HG02610 (cell line): ENCODE results near the gene ST3GAL4.
"Not testable (repeated sequence)": the region's sequence is repeated elsewhere in the genome, so short reads cannot be mapped to it uniquely, and the experiment has no call there.

Experiments used
- ATAC-seq: cut with Tn5 transposase; IDR thresholded peaks from one replicate; pipeline ENCODE4 v1.9.1; 2021; ENCODE audit warnings: mild to moderate bottlenecking, moderate library complexity; ENCODE audit not compliant: unreplicated experiment

Gene ST3GAL4

DNA sequence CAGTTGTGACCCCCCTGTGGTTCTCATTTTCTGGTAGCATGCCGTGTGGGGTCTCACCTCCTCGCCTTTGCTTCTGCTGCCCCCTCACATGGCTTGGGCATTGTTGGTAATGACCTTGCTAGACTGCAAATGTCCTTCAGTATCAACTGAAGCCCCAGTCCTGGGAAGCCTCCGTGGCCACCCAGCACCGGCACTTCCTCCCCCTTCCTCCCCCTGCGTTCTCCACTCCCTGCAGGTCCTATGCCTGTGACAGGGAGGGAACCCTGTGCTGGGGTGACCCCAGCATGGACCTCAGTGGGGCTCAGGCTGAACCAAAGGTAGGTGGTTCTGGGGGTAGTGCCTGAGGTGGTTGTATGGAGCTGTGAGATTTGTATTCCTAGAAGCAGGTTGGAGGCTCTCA is 5.9 kb downstream of the ST3GAL4 start:
- no peak for ATAC-seq

DNA sequence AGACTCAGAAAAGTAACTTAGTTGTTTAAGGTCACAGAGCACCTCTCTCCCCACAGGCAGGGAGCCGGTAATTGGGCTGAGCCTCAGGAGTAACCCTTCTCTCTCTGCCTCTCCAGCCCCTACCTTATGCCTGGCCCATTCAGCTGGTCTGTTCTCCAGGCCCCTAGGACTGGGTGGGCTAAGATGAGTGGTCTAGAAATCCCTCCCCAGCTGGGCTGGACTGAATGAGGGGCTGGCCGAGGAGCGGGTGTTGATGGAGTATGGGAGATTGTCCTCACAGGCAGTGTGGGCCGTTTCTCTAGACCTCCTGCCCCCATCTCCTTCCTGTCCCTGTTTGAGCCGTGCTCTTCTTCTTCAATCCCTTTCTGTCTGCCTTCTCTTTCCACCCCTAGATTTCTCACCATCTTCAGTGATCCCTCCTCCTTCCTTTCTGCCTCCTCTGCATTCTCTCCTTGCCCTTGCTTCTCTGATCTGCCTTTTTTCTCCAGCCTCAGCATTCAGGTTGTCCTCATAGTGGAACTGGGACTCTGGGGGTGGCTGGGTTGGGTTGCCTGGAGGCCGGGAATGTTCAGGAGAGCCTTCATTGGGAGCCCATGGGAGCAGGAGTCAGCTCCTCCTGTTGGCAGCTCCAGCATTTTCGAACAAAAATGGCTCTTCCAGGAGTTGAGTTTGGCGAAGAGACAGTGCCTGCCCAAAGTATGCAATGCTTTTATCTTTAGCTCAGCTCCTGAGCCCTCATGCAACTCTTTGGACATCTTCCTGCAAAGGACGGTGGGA is 7.6 kb downstream of the ST3GAL4 start:
- no peak for ATAC-seq

DNA sequence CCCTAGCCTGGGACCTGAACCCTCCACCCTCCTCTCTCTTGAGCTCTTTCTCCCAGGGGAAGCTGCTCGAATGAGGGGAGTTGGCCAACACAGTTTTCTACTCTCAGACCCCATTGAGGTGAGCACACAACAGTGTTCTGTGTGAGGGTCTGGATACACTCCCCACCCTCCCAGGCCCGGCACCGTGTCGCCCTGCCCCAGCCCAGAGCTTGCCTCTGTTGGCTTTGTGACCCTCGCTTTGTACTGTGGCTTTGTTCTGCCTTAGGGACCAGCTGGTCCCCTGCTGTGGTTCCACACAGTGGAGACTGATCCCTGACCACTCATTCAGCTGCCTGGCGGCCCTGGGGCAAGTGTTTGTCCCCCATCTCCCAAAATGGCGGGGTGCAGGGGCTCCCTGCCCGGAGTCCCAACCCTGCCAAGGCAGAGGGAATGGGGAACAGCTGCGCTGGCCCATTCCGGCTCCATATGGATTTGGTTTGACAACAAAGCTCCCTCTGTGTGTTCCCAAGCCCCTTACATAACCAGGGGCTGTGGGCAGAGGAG is 8.3 kb downstream of the ST3GAL4 start:
- no peak for ATAC-seq

DNA sequence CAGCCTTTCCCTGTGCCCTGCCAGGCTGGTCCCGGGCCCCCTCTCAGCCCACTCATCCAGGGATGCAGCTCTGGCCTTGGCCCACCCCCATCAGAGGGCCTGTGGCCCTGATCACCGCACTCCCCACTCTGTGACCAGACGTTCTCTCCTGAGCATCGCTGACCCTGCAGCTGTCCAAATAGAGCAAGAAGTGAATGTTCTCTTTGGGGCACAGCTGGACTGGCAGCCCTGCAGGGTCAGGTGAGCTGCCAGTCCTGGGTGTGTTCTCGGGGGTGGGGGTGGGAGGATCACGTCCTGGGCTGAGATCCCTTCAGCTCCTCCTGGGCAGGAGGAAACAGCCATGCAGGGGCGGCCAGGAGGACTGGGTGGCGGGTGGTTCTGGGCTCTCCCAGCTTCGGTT is 9.2 kb downstream of the ST3GAL4 start:
- ATAC-seq = not testable (repeated sequence)

DNA sequence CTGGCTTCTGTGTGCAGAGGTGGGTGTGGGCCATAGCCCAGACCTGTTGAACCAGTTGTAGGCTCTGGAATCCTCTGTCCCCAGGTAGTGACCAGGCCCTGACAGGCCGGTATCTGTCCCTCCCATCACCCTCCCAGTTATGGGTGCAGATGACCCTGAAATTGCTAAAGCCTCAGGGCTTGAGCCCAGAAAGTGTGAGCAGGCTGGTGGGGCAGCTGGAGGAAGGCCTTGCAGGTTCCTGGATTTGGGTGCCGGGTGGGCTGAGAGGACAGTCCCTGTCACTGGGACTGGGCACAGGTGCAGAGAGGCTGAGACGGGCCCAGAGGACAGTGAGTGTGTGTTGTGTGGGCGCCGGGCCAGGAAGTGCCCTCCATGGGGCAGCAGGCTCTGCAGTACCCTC is 10.0 kb downstream of the ST3GAL4 start:
- not testable (repeated sequence) for ATAC-seq

DNA sequence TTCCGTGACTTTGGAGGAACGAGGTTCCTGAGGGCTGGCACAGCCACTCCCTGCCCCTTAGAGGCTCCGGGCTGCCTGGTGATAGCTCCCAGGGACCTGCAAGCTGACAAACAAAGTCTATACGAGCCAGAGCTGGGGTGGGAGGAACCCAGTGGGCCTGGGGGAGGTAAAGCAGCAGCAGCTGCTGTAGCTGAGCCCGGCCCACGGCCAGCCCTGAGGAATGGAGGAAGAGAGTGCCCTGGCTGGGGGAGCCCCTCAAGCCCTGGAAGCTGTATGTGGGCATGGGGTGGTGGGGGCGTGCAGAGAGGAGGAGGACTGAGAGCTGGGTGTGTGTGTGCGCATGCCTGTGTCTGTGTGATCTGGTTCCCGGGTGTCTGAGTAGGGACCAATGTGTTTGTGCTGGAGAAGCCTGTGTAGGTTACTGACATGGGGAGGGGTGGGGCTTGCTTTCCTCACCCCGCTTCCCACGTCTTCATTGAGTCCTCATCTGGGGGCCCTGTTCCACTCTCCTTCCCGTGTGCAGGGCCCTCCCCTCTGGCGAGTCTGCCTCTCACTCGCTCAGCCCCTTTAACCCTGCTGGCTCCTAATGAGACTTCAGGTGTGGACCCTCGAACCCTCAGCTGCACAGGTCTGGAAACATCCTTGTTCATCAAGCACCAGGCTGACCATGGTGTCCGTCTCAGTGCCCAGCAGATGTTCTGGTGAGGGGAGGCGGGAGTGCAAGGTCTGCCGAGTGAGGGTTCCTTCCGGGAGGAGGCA is 10.8 kb downstream of the ST3GAL4 start:
- ATAC-seq = no peak

DNA sequence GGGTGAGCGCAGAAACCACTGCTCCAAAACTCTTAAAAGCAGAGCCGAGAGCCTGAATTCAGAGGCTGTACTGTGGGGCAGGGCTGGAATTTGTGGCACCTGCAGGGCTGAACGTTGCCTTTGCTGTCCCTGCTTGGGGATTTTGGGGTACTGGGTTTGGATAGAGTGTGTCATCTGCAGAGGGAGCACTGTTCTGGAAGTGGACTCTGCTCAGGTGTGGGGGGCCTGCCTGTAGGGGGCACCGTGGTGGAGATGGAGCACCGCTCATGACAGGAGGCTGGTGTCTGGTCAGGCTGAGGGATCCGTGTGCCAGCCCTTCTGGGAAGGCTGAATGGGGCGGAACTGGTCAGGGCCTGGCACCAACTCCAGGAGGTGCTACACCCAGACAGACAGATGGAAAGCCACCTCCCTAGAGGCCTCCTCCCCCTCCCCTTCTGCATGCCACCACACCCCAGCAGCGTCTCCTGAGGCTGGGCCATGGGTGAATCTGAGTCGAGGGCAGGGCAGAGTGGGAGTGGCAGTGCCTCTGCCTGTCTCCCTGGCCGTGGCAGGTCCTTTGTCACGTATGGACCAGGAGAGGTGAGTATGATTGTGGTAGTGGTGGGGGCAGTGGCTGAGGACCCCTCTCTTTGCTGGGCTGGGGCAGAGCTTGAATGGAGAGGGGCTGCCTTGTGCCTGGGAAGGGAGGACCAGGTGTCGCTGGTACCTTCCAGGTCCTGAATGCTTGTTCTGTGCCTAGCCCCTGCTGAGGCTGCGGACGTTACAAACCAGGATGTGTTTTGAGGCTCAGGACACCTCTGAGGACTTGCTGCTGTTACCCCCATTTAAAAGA is 11.6 kb downstream of the ST3GAL4 start:
- ATAC-seq = not testable (repeated sequence)

DNA sequence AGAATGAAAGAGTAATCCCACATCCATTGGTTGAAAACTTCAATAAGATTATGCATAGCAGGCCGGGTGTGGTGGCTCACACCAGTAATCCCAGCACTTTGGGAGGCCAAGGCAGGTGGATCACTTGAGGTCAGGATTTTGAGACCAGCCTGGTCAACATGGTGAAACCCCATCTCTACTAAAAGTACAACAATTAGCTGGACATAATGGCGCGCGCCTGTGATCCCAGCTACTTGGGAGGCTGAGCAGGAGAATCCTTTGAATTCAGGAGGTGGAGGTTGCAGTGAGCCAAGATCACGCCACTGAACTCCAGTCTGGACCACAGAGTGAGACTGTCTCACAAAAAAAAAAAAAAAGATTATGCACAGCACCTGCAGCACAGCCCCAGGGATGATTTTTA is 12.3 kb downstream of the ST3GAL4 start:
- not testable (repeated sequence) for ATAC-seq

DNA sequence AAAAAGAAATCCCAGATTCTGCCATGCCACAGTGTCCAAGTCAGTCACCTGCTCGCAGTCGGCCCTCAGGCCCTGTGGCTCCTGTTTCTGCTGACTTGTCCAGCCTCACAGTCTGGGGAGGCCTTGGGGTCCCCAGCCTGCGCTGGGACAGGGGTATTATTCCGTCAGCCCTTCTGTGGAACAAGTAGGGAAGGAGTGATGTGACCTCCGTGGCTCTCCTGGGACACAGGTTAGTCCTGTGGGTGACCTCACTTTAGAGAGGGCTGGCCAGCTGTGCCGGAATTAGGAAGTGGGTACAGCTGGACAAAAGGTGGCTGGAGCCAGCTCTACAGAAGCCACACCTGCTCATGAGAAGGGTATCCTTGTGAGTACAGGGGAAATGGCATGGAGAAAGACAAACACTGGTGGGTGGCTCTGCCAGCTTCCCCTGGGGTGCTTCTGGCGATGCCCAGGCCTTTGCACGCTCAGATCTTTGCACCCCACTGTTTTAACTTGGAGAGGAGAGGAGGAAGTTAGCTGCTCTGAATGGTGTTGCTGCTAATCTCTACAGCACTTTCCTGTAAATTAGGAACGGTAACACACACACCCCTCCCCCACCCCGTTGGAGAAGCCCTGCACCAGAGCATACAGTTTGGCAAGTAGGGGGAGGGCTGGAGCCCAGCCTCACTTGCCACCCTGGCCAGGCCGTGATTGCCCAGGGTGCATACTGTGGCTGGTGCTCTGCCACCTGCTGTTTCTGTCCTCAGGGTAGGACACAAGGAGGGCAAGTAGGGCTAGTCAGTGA is 13.0 kb downstream of the ST3GAL4 start:
- ATAC-seq = not testable (repeated sequence)

DNA sequence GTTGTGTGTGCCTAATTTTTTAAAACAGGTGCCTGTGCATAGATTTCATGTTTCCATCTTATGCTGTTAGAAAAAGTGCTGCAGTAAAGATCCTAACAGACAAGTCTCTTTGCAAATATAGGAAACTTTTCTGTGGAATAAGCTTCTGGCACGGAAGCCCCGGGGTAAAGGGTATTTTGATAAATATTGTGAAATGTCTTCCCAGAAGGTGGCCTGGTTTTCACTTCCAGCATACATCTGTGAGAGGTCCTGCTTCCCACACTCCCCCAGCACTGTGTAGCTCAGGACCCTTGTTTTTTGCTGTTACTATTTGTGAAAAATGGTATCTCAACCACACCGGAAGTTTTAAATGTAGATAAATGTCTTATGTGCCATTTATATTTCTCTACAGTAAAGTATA is 14.5 kb downstream of the ST3GAL4 start:
- ATAC-seq = no peak

DNA sequence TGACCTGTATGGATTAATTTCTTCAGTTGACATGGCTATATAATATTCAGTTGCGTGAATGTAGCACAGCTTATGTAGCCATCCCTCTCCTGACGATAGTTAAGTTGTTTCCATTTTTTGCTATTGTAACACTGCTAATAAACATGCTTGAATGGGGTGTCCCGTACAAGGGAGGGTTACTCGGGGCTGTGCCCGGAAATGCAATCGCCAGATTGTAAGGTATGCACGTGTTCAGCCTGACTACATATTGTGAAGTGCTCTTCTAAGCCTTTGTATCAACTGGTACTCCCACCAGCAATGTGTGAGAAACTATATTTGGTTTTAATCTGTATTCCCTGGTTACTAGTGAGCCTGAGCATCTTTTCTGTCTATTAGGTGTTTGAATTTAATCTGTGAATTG is 16.1 kb downstream of the ST3GAL4 start:
- no peak for ATAC-seq

DNA sequence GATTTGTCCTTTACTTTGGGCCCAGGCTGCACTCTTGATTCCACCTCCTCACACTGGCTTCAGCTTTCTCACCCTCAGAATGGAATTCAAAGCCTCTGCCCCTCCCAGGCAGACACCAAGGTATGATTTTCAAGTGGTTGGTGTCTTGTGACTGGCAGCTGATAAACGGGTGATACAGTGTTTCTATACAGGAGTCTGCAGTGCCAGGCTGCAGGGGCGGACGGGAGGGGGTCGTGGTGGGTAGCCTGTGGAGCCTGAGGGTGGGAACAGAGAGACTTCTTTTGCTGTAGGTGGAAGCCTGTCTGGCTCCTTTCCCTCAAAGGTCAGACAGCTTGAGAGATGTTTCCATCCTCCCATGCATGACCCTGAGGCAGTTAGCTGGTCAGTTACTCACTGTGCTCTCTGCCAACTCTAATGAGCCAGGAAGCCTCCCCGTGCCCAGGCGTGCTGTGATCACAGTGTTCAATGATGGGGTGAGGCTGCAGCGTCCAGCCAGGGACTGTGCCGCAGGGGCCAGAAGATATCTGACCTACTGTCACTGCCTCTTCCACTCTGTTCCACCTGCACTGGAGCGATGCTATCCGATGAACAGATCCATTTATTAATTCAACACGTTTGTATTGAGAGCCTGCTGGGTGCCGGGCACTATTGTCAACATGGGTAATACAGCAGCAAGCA is 18.0 kb downstream of the ST3GAL4 start:
- not testable (repeated sequence) for ATAC-seq

DNA sequence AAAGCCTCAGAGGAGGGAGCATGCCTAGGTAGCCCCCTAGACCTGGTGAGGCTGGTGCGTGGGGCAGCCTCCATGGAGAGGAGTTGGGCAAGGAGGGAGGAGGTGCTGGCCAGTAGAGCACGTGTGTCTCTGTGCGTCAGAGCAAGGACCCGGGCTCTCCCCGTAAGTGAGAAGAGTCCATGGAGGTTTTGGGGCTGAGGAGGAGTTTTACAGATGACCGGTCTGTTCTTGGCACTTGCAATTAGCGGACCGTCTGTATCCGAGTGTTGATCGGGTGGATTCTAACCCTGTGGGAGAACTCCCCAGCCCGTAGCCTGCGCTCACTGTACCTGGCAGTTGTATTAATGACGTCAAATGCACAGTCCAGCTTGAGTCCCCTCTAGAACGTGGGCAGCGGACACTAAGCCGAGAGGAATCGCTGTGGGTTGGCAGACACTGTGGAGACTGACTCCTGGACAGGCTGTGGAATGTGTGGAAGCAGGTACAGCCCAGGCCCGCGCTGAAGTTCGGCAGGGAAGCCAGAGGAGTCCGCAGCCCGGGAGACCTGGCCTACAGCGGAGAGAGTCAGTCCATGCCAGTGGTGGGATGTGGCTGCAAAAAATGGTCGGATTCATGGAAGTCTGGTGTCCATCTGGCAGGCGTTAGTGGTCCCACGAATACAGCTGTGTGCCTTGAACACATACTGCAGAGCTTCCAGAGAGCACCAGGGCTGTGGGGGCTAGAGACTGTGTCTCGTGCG is 19.2 kb downstream of the ST3GAL4 start:
- not testable (repeated sequence) for ATAC-seq

DNA sequence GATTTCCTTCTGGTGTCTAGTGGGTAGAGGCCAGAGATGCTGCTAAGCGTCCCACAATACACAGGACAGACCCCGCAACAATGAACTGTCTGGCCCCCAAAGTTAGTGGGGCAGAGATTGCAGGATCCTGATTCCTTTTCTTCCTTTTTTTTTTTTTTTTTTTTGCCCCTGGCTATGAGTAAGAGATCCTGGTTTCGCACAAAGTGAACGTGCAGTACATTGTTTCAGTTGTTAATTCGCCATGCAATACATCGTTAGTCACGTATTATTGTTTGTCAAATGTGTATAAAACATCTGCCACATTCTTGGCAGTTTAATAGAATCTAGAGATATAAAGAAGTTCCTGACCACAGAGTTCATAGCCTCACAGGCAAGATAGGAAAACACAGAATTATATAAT is 20.2 kb downstream of the ST3GAL4 start:
- no peak for ATAC-seq

DNA sequence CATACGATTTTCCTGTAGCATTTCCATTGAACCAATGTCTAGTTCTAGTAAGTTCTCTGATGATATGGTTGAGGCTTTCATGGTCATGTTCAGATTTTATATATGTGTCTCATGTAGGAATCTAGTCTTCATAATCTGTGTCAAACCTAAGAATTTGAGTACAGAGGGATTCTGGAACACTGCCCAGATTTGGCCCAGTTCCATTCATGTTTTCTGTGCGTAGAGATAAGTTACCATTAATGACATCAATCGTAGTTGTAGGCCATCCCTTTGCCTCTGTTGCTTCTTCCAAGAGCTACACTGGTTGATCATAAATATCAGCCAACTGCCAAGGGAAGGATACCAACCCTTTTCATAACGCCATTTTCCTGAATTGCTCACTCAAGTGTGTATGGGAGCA is 23.3 kb downstream of the ST3GAL4 start:
- ATAC-seq = no peak

DNA sequence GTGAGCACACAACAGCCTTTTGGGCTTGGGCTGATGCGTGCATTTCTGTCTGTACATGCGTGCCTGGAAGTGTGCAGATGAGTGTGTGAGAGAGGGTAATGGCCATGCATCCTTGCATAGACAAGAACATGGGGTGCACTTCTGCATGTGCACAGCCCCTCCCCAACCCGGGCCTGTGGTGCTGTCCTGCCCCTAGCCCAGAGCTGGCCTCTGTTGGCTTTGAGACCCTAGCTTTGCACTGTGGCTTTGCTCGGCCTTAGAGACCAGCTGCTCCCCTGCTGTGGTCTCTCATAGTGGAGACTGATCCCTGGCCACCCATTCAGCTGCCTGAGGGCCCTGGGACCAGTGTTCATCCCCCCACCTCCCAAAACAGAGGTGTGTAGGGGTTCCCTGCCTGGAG is 25.4 kb downstream of the ST3GAL4 start:
- ATAC-seq = no peak

DNA sequence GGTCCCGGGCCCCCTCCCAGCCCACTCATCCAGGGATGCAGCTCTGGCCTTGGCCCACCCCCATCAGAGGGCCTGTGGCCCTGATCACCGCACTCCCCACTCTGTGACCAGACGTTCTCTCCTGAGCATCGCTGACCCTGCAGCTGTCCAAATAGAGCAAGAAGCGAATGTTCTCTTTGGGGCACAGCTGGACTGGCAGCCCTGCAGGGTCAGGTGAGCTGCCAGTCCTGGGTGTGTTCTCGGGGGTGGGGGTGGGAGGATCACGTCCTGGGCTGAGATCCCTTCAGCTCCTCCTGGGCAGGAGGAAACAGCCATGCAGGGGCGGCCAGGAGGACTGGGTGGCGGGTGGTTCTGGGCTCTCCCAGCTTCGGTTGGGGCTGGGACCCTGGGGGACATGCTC is 26.5 kb downstream of the ST3GAL4 start:
- ATAC-seq = not testable (repeated sequence)

DNA sequence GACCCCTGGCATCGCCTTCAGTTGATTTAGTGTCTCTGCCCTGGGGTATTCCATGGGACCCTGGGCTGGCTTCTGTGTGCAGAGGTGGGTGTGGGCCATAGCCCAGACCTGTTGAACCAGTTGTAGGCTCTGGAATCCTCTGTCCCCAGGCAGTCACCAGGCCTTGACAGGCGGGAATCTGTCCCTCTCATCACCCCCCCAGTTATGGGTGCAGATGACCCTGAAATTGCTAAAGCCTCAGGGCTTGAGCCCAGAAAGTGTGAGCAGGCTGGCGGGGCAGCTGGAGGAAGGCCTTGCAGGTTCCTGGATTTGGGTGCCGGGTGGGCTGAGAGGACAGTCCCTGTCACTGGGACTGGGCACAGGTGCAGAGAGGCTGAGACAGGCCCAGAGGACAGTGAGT is 27.2 kb downstream of the ST3GAL4 start:
- not testable (repeated sequence) for ATAC-seq
